DOHH2 (cell line): ENCODE results near the gene SIGLEC12.

ENCODE experiments used
- CTCF ChIP-seq: fragments of 200-600 bp; sonication (generic); IDR thresholded peaks from one replicate; pipeline ENCODE4 v1.5.1; 2014; ENCODE audit warnings: antibody characterized with exemption, mild to moderate bottlenecking, low read depth, low read length; ENCODE audit not compliant: poor library complexity, severe bottlenecking
- EZH2phosphoT487 ChIP-seq: fragments of 200-600 bp; sonication (generic); IDR thresholded peaks from 2 replicates; pipeline ENCODE4 v1.6.1; 2017; ENCODE audit warnings: borderline replicate concordance, mild to moderate bottlenecking, antibody characterized with exemption, low read length, moderate library complexity, mixed read lengths

- TF ChIP-seq CTCF: no peak
- TF ChIP-seq EZH2phosphoT487: no peak
Measured at GRCh38 chr19:51548891-51549305, 47.3 kb upstream of the SIGLEC12 start.
